Germinal center (tissue), 1 donor: Measurements from ENCODE around the gene RALGPS1.
"Not testable (repeated sequence)": the region's sequence is repeated elsewhere in the genome, so short reads cannot be mapped to it uniquely, and the experiment has no call there.

Experiments
- DNase-seq: peaks from one replicate; pipeline ENCODE4 v3.0.0; 2012; ENCODE audit warnings: mixed read lengths, low spot score

Gene RALGPS1

GRCh38 chr9:127137640-127138360 is 223.2 kb downstream of the RALGPS1 start:
- no peak for DNase-seq

- no peak for DNase-seq
These were observed 223.9 kb downstream of the RALGPS1 start for GRCh38 chr9:127138444-127138843.

GRCh38 chr9:127139071-127139731 is 224.6 kb downstream of the RALGPS1 start:
- DNase-seq: no peak

GRCh38 chr9:127139775-127140174 is 225.2 kb downstream of the RALGPS1 start:
- no peak for DNase-seq

GRCh38 chr9:127140181-127140580 is 225.6 kb downstream of the RALGPS1 start:
- no peak for DNase-seq

- no peak for DNase-seq
These were observed 226.5 kb downstream of the RALGPS1 start for GRCh38 chr9:127140842-127141675.

GRCh38 chr9:127142291-127142690 is 227.7 kb downstream of the RALGPS1 start:
- DNase-seq: no peak

GRCh38 chr9:127142931-127143464 is 228.4 kb downstream of the RALGPS1 start:
- no peak for DNase-seq

GRCh38 chr9:127143920-127144465 is 229.4 kb downstream of the RALGPS1 start:
- DNase-seq: no peak

GRCh38 chr9:127144670-127145445 is 230.3 kb downstream of the RALGPS1 start:
- no peak for DNase-seq

GRCh38 chr9:127146841-127147240 is 232.3 kb downstream of the RALGPS1 start:
- not testable (repeated sequence) for DNase-seq

- DNase-seq: no peak
These were observed 232.7 kb downstream of the RALGPS1 start for GRCh38 chr9:127147251-127147650.

GRCh38 chr9:127148014-127148413 is 233.4 kb downstream of the RALGPS1 start:
- no peak for DNase-seq

- no peak for DNase-seq
These were observed 234.4 kb downstream of the RALGPS1 start for GRCh38 chr9:127149010-127149409.

- DNase-seq: no peak
These were observed 235.1 kb downstream of the RALGPS1 start for GRCh38 chr9:127149463-127150390.

- no peak for DNase-seq
These were observed 238.9 kb downstream of the RALGPS1 start for GRCh38 chr9:127153501-127153900.

GRCh38 chr9:127154003-127154389 is 239.4 kb downstream of the RALGPS1 start:
- DNase-seq: no peak

- peak; percentile 31 for DNase-seq
These were observed 240.0 kb downstream of the RALGPS1 start for GRCh38 chr9:127154390-127155191.

GRCh38 chr9:127155314-127155960 is 240.9 kb downstream of the RALGPS1 start:
- no peak for DNase-seq
